IMR-90 (cell line): ENCODE measurements around the gene EXOSC1. TPM values are rescaled to one million over a fixed set of nuclear protein-coding genes. Genes with fewer than 3 reads are reported as not detected.

Experiments
- ATAC-seq: fragments of 200-7000 bp; cut with Tn5 transposase; 2 replicates; pipeline ENCODE4 v1.9.1; 2020; ENCODE audit warnings: low read depth, mild to moderate bottlenecking, moderate library complexity
- BruUV-seq: library from RNA; stranded (reverse); fragments of 400-500 nt; replicated peaks from 2 replicates; lab custom pipeline; 2021; lab: Mats Ljungman, UMichigan
- CTCF ChIA-PET: fragments of 300-600 bp; formaldehyde crosslinking; extraction: SDS; loops from one replicate; lab custom pipeline; 2021; ENCODE audit warnings: antibody characterized with exemption; lab: Yijun Ruan, JAX
- POLR2A ChIA-PET: fragments of 300-600 bp; sonication (Branson Sonifier 250); formaldehyde crosslinking; loops from one replicate; lab custom pipeline; 2022; ENCODE audit warnings: antibody characterized with exemption; ENCODE audit not compliant: unreplicated experiment; lab: Charles Lee
- DNase-seq: peaks from one replicate; pipeline ENCODE4 v3.0.0; 2013
- H2AFZ ChIP-seq: replicated peaks from 2 replicates; pipeline ENCODE3; 2013; ENCODE audit warnings: low read length, mild to moderate bottlenecking; ENCODE audit not compliant: poor library complexity
- H2AK5ac ChIP-seq: 2 replicates; pipeline ENCODE4 v1.6.1; 2013; ENCODE audit warnings: low read depth, low read length, inconsistent platforms
- H2AK9ac ChIP-seq: replicated peaks from 2 replicates; pipeline ENCODE3; 2013; ENCODE audit warnings: mild to moderate bottlenecking, low read depth, low read length, moderate library complexity; ENCODE audit not compliant: poor library complexity
- H2BK120ac ChIP-seq: 2 replicates; pipeline ENCODE4 v1.6.1; 2013; ENCODE audit warnings: low read depth, low read length, inconsistent platforms
- H2BK15ac ChIP-seq: 3 replicates; pipeline ENCODE4 v1.6.1; 2013; ENCODE audit warnings: low read depth, low read length, inconsistent platforms
- H2BK20ac ChIP-seq: 2 replicates; pipeline ENCODE4 v1.6.1; 2013; ENCODE audit warnings: low read depth, mild to moderate bottlenecking, inconsistent platforms, low read length, moderate library complexity
- H2BK5ac ChIP-seq: 2 replicates; pipeline ENCODE4 v1.6.1; 2013; ENCODE audit warnings: mild to moderate bottlenecking, low read depth, low read length, inconsistent platforms; ENCODE audit not compliant: poor library complexity, severe bottlenecking
- H3K14ac ChIP-seq: replicated peaks from 2 replicates; pipeline ENCODE4 v1.6.1; 2013; ENCODE audit warnings: low read depth, low read length, inconsistent platforms
- H3K18ac ChIP-seq: 2 replicates; pipeline ENCODE4 v1.6.1; 2013; ENCODE audit warnings: low read depth, low read length, control low read depth
- H3K23ac ChIP-seq: 2 replicates; pipeline ENCODE4 v1.6.1; 2013; ENCODE audit warnings: low read depth, low read length, inconsistent platforms
- H3K27ac ChIP-seq: 2 replicates; pipeline ENCODE4 v1.5.1; 2013; ENCODE audit warnings: mild to moderate bottlenecking, control low read depth, low read length; ENCODE audit not compliant: insufficient read depth
- H3K27me3 ChIP-seq: 2 replicates; pipeline ENCODE4 v1.6.1; 2013; ENCODE audit warnings: low read length; ENCODE audit not compliant: control insufficient read depth, insufficient read depth
- H3K36me3 ChIP-seq: 2 replicates; pipeline ENCODE4 v1.6.1; 2013; ENCODE audit warnings: low read length, mixed read lengths; ENCODE audit not compliant: control insufficient read depth, insufficient read depth
- H3K4ac ChIP-seq: 2 replicates; pipeline ENCODE4 v1.6.1; 2013; ENCODE audit warnings: low read depth, low read length, inconsistent platforms
- H3K4me1 ChIP-seq: 2 replicates; pipeline ENCODE4 v1.6.1; 2013; ENCODE audit warnings: low read length, mixed read lengths; ENCODE audit not compliant: control insufficient read depth, insufficient read depth
- H3K4me2 ChIP-seq: 2 replicates; pipeline ENCODE4 v1.6.1; 2013; ENCODE audit warnings: low read depth, mild to moderate bottlenecking, control low read depth, low read length, moderate library complexity
- H3K4me3 ChIP-seq: 2 replicates; pipeline ENCODE4 v1.5.1; 2013; ENCODE audit warnings: low read depth, mild to moderate bottlenecking, control low read depth, low read length, moderate library complexity; ENCODE audit not compliant: insufficient read depth
- H3K56ac ChIP-seq: 2 replicates; pipeline ENCODE4 v1.6.1; 2013; ENCODE audit warnings: low read length, inconsistent platforms; ENCODE audit not compliant: insufficient read depth; ENCODE audit errors: extremely low read depth
- H3K79me1 ChIP-seq, 2 experiments: 2 replicates each; pipeline ENCODE4 v1.6.1; 2013; ENCODE audit warnings: low read length in 2 of 2, inconsistent platforms in 1 of 2, low read depth in 1 of 2
- H3K9ac ChIP-seq: 2 replicates; pipeline ENCODE4 v1.6.1; 2013; ENCODE audit warnings: low read depth, low read length, control low read depth
- H3K9me1 ChIP-seq: 2 replicates; pipeline ENCODE4 v1.6.1; 2013; ENCODE audit warnings: low read length, inconsistent platforms; ENCODE audit not compliant: insufficient read depth
- H3K9me3 ChIP-seq: 2 replicates; pipeline ENCODE4 v1.6.1; 2013; ENCODE audit warnings: low read length; ENCODE audit not compliant: control insufficient read depth, insufficient read depth
- H4K20me1 ChIP-seq: 2 replicates; pipeline ENCODE4 v1.6.1; 2013; ENCODE audit warnings: low read length, inconsistent platforms; ENCODE audit not compliant: insufficient read depth
- H4K5ac ChIP-seq: 2 replicates; pipeline ENCODE4 v1.6.1; 2013; ENCODE audit warnings: mild to moderate bottlenecking, low read depth, low read length, control low read depth
- H4K8ac ChIP-seq, 2 experiments: 2 replicates each; pipeline ENCODE4 v1.6.1; 2013; ENCODE audit warnings: low read depth in 2 of 2, low read length in 2 of 2, control low read depth in 1 of 2, inconsistent platforms in 1 of 2
- H4K91ac ChIP-seq: 2 replicates; pipeline ENCODE4 v1.6.1; 2013; ENCODE audit warnings: low read depth, low read length, inconsistent platforms; ENCODE audit not compliant: insufficient read depth
- BHLHE40 ChIP-seq: fragments of 150-350 bp; IDR thresholded peaks from 2 replicates; pipeline ENCODE4 v1.6.1; 2016; ENCODE audit warnings: mild to moderate bottlenecking, low read depth, low read length
- CEBPB ChIP-seq: IDR thresholded peaks from 2 replicates; pipeline ENCODE4 v1.6.1; 2012; ENCODE audit warnings: low read depth, low read length, improper control_type of control experiment
- CHD1 ChIP-seq: IDR thresholded peaks from 2 replicates; pipeline ENCODE4 v1.6.1; 2012; ENCODE audit warnings: low read depth, low read length, improper control_type of control experiment
- FOS ChIP-seq: fragments of 150-350 bp; IDR thresholded peaks from 2 replicates; pipeline ENCODE4 v1.6.1; 2016; ENCODE audit warnings: low read depth, low read length
- MAZ ChIP-seq: IDR thresholded peaks from 2 replicates; pipeline ENCODE4 v1.6.1; 2012; ENCODE audit warnings: low read depth, mild to moderate bottlenecking, low read length, improper control_type of control experiment, moderate library complexity, borderline replicate concordance
- MXI1 ChIP-seq: IDR thresholded peaks from 2 replicates; pipeline ENCODE4 v1.6.1; 2012; ENCODE audit warnings: low read depth, mild to moderate bottlenecking, low read length, moderate library complexity, borderline replicate concordance
- NFE2L2 ChIP-seq: fragments of 150-350 bp; IDR thresholded peaks from 2 replicates; pipeline ENCODE4 v1.6.1; 2016; ENCODE audit warnings: low read depth, mild to moderate bottlenecking, low read length
- POLR2A ChIP-seq: IDR thresholded peaks from 2 replicates; pipeline ENCODE4 v1.6.1; 2012; ENCODE audit warnings: mild to moderate bottlenecking, low read depth, low read length
- RCOR1 ChIP-seq: IDR thresholded peaks from 2 replicates; pipeline ENCODE4 v1.6.1; 2012; ENCODE audit warnings: mild to moderate bottlenecking, low read length, improper control_type of control experiment; ENCODE audit not compliant: insufficient replicate concordance
- SMC3 ChIP-seq: fragments of 150-350 bp; IDR thresholded peaks from 2 replicates; pipeline ENCODE4 v1.6.1; 2016; ENCODE audit warnings: low read depth, mild to moderate bottlenecking, antibody characterized with exemption, low read length, moderate library complexity
- dilution Hi-C: fragments of 300-500 bp; cut with HindIII; formaldehyde crosslinking; loops from one replicate; pipeline ENCODE4 v1.14.3; 2018; ENCODE audit warnings: low sequenced_read_pairs; ENCODE audit not compliant: unreplicated experiment
- in situ Hi-C: fragments of 300-500 bp; cut with MboI; formaldehyde crosslinking; loops from 3 replicates; pipeline ENCODE4 v1.14.3; 2019; ENCODE audit warnings: low sequenced_read_pairs, inconsistent platforms, mixed read lengths
- intact Hi-C: fragments of 100-400 bp; cut with micrococcal nuclease; formaldehyde crosslinking; loops from 2 replicates; pipeline ENCODE4 v1.10.0; 2022
- polyA plus RNA-seq, 3 experiments: library from polyadenylated mRNA; depleted of rRNA; stranded (reverse); fragments of >200 nt; gene quantifications; 2 replicates each; pipeline ENCODE4 v1.2.3, GENCODE V29; 2012; ENCODE audit warnings: low replicate concordance in 1 of 3
- total RNA-seq: library from RNA; depleted of rRNA; stranded (reverse); fragments of >200 nt; gene quantifications from 2 replicates; pipeline ENCODE4 v1.2.3, GENCODE V29; 2012
- TF ChIP-seq, protein P1 (sequence below): conservative IDR thresholded peaks from 2 replicates; pipeline ENCODE4 v1.5.1; 2012; ENCODE audit warnings: mild to moderate bottlenecking, low read depth, low read length, improper control_type of control experiment
- TF ChIP-seq, protein P2 (sequence below): fragments of 150-350 bp; IDR thresholded peaks from 2 replicates; pipeline ENCODE4 v1.6.1; 2017; ENCODE audit warnings: mild to moderate bottlenecking, antibody characterized with exemption, low read length, low read depth
- TF ChIP-seq, protein P3 (sequence below): fragments of 150-350 bp; IDR thresholded peaks from 2 replicates; pipeline ENCODE4 v1.6.1; 2016; ENCODE audit warnings: low read depth, mild to moderate bottlenecking, low read length, moderate library complexity, borderline replicate concordance

EXOSC1 gene
- total and polyA plus RNA-seq, 2 of the 4 experiments (the other 2 are of a cell fraction): 49.7 to 51.6 TPM

GRCh38 chr10:97434055-97434454 is 11.8 kb downstream of the EXOSC1 start:
- Histone ChIP-seq H3K4me1 (no peaks in the 10 kb centered on the region), H4K8ac (no peak overlapping the region), H3K27me3 (no peaks in the 10 kb centered on the region), H3K9me3 (no peaks in the 10 kb centered on the region), H3K9me1 (no peaks in the 10 kb centered on the region), H2AK5ac (no peak overlapping the region), H4K5ac (no peak overlapping the region), H3K56ac (no peak overlapping the region), H4K20me1 (peaks cover 22% of the 10 kb centered on the region), H3K79me1 (peaks cover 3 to 19% of the 10 kb centered on the region in 2 experiments; a peak in 2 of 4 replicates), H3K4me2 (no peak overlapping the region), H3K36me3 (peaks cover 44% of the 10 kb centered on the region), H3K27ac (no peak overlapping the region), H3K23ac (no peak overlapping the region), H2AK9ac (no peak overlapping the region), H3K18ac (no peak overlapping the region), H2BK15ac (no peak overlapping the region), H3K9ac (no peak overlapping the region), H2BK5ac (no peak overlapping the region), H2BK120ac (no peak overlapping the region), H3K4me3 (no peak overlapping the region), H2BK20ac (no peak overlapping the region), H3K14ac (no peak overlapping the region), H4K91ac (no peak overlapping the region), H2AFZ (no peak overlapping the region), H3K4ac (no peak overlapping the region)
- DNase-seq (no peak), ATAC-seq (peak; percentile 66)
- POLR2A ChIA-PET: no interaction called here
- TF ChIP-seq, protein P1, sequence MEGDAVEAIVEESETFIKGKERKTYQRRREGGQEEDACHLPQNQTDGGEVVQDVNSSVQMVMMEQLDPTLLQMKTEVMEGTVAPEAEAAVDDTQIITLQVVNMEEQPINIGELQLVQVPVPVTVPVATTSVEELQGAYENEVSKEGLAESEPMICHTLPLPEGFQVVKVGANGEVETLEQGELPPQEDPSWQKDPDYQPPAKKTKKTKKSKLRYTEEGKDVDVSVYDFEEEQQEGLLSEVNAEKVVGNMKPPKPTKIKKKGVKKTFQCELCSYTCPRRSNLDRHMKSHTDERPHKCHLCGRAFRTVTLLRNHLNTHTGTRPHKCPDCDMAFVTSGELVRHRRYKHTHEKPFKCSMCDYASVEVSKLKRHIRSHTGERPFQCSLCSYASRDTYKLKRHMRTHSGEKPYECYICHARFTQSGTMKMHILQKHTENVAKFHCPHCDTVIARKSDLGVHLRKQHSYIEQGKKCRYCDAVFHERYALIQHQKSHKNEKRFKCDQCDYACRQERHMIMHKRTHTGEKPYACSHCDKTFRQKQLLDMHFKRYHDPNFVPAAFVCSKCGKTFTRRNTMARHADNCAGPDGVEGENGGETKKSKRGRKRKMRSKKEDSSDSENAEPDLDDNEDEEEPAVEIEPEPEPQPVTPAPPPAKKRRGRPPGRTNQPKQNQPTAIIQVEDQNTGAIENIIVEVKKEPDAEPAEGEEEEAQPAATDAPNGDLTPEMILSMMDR: no peak
- TF ChIP-seq CHD1: no peak
- no peak for TF ChIP-seq FOS
- TF ChIP-seq BHLHE40: no peak
- no peak for TF ChIP-seq NFE2L2
- TF ChIP-seq, protein P2, sequence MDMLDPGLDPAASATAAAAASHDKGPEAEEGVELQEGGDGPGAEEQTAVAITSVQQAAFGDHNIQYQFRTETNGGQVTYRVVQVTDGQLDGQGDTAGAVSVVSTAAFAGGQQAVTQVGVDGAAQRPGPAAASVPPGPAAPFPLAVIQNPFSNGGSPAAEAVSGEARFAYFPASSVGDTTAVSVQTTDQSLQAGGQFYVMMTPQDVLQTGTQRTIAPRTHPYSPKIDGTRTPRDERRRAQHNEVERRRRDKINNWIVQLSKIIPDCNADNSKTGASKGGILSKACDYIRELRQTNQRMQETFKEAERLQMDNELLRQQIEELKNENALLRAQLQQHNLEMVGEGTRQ: no peak
- TF ChIP-seq MXI1: no peak
- no peak for TF ChIP-seq RCOR1
- TF ChIP-seq CEBPB: no peak
- no peak for TF ChIP-seq POLR2A
- TF ChIP-seq, protein P3, sequence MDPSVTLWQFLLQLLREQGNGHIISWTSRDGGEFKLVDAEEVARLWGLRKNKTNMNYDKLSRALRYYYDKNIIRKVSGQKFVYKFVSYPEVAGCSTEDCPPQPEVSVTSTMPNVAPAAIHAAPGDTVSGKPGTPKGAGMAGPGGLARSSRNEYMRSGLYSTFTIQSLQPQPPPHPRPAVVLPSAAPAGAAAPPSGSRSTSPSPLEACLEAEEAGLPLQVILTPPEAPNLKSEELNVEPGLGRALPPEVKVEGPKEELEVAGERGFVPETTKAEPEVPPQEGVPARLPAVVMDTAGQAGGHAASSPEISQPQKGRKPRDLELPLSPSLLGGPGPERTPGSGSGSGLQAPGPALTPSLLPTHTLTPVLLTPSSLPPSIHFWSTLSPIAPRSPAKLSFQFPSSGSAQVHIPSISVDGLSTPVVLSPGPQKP: no peak
- no peak for TF ChIP-seq SMC3
- TF ChIP-seq MAZ: no peak
- in situ Hi-C loops (no loop called here), dilution Hi-C loops (no loop called here), intact Hi-C loops (no loop called here)
- no TSS peak for BruUV-seq
- CTCF ChIA-PET: interaction anchor here (1.0 kb wide), 1 partner anchor 23 kb away, joined by 3 read pairs; no protein-coding TSS in a partner anchor
